H1 (cell line): ENCODE measurements around the gene BCAS3. TPM values are rescaled to one million over a fixed set of nuclear protein-coding genes. Genes with fewer than 3 reads are reported as not detected.

Source experiments
- BACH1 ChIP-seq: IDR thresholded peaks from 2 replicates; pipeline ENCODE4 v1.6.1; 2012; ENCODE audit warnings: low read length, improper control_type of control experiment
- CHD2 ChIP-seq: IDR thresholded peaks from 2 replicates; pipeline ENCODE4 v1.6.1; 2012; ENCODE audit warnings: low read length, improper control_type of control experiment
- CTBP2 ChIP-seq: IDR thresholded peaks from 2 replicates; pipeline ENCODE4 v1.7.0; 2011; ENCODE audit warnings: borderline replicate concordance, mild to moderate bottlenecking, moderate library complexity, mixed read lengths, low read length; ENCODE audit not compliant: insufficient read depth, insufficient read length
- JUND ChIP-seq: IDR thresholded peaks from 2 replicates; pipeline ENCODE4 v1.6.1; 2011; ENCODE audit warnings: mild to moderate bottlenecking, improper control_type of control experiment, low read length
- PHF8 ChIP-seq: fragments of 200-600 bp; sonication (generic); conservative IDR thresholded peaks from 2 replicates; pipeline ENCODE4 v1.7.1; 2012; ENCODE audit warnings: low read depth, mild to moderate bottlenecking, inconsistent platforms, low read length, moderate library complexity
- POU5F1 ChIP-seq: IDR thresholded peaks from 2 replicates; pipeline ENCODE4 v1.6.1; 2011; ENCODE audit warnings: low read depth, mild to moderate bottlenecking, low read length, moderate library complexity
- polyA plus RNA-seq, 7 experiments: library from polyadenylated mRNA; depleted of rRNA in 3 of 7; stranded (reverse) in 5 of 7; unstranded in 2 of 7; fragments of >200 nt in 5 of 7; fragments of 200-250 nt in 2 of 7; gene quantifications; 1 replicate in 5 of 7; 2 replicates in 1 of 7; 4 replicates in 1 of 7; pipeline versions ENCODE4 v1.2.1 to v1.2.3, GENCODE V29; 2011 to 2013; ENCODE audit warnings: missing spikeins in 2 of 7, mixed read lengths in 2 of 7
- total RNA-seq: library from RNA; stranded (reverse); fragmentation: NEBNext Ultra II Directional; extraction: Animal tissue kit (Norgen Biotek cat#: 25700); gene quantifications from 2 replicates; pipeline ENCODE4 v1.2.1, GENCODE V29; 2021

Gene BCAS3
- total and polyA plus RNA-seq, 2 of the 8 experiments (the other 6 are each of a cell fraction or from before 2014, with no cell fraction given): 9.9 to 13.3 TPM

DNA sequence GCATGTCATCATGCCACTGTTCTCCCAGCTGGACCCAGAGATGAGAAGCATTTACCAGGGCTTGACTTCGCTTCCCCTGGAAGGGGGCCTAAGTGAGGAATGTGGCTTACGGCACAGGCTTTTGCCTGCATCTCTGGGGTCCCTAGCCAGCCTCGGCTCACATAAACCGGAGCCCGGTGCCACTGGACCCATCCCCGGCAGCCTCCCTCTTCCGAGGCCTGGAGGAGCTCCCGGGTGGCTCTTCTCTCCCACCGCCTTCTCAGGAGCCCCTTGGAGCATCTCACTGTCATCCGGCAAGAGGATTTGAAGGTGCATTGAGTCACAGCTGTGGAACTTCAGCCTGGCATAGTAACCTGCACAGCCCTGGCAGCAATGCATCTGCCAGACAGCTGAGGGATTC is 692.1 kb downstream of the BCAS3 start (continued):
- no peak for TF ChIP-seq PHF8
- TF ChIP-seq CTBP2: no peak
- no peak for TF ChIP-seq JUND
- no peak for TF ChIP-seq BACH1
- TF ChIP-seq POU5F1: no peak
- no peak for TF ChIP-seq CHD2
